HG03354 (cell line): ENCODE results near the gene C14orf132.

ENCODE experiments used
- ATAC-seq: cut with Tn5 transposase; IDR thresholded peaks from one replicate; pipeline ENCODE4 v1.9.1; 2021; ENCODE audit warnings: mild to moderate bottlenecking; ENCODE audit not compliant: unreplicated experiment, poor library complexity, severe bottlenecking

C14orf132 gene

GRCh38 chr14:96038558-96038919 is 623 bp upstream of the C14orf132 start:
- ATAC-seq = no peak

GRCh38 chr14:96039633-96040311 is 610 bp downstream of the C14orf132 start:
- ATAC-seq = no peak

GRCh38 chr14:96040828-96041371 is 1.7 kb downstream of the C14orf132 start:
- no peak for ATAC-seq

- ATAC-seq = no peak
These were observed 3.2 kb downstream of the C14orf132 start for GRCh38 chr14:96042248-96042930.

- ATAC-seq = no peak
These were observed 7.5 kb downstream of the C14orf132 start for GRCh38 chr14:96046630-96047029.

GRCh38 chr14:96047101-96047500 is 7.9 kb downstream of the C14orf132 start:
- no peak for ATAC-seq

- ATAC-seq = no peak
These were observed 10.8 kb downstream of the C14orf132 start for GRCh38 chr14:96049932-96050331.

- ATAC-seq = no peak
These were observed 11.3 kb downstream of the C14orf132 start for GRCh38 chr14:96050482-96050881.

GRCh38 chr14:96051231-96051630 is 12.1 kb downstream of the C14orf132 start:
- no peak for ATAC-seq

- no peak for ATAC-seq
These were observed 12.7 kb downstream of the C14orf132 start for GRCh38 chr14:96051642-96052540.

- ATAC-seq = no peak
These were observed 13.5 kb downstream of the C14orf132 start for GRCh38 chr14:96052541-96053247.

- no peak for ATAC-seq
These were observed 14.1 kb downstream of the C14orf132 start for GRCh38 chr14:96053248-96053599.

GRCh38 chr14:96053600-96054381 is 14.6 kb downstream of the C14orf132 start:
- no peak for ATAC-seq

- no peak for ATAC-seq
These were observed 15.5 kb downstream of the C14orf132 start for GRCh38 chr14:96054661-96055060.

GRCh38 chr14:96055065-96055752 is 16.0 kb downstream of the C14orf132 start:
- no peak for ATAC-seq

- ATAC-seq = no peak
These were observed 16.8 kb downstream of the C14orf132 start for GRCh38 chr14:96055753-96056508.

GRCh38 chr14:96056509-96057422 is 17.6 kb downstream of the C14orf132 start:
- no peak for ATAC-seq
